ENCODE data around the gene ANGPTL5.

DNA sequence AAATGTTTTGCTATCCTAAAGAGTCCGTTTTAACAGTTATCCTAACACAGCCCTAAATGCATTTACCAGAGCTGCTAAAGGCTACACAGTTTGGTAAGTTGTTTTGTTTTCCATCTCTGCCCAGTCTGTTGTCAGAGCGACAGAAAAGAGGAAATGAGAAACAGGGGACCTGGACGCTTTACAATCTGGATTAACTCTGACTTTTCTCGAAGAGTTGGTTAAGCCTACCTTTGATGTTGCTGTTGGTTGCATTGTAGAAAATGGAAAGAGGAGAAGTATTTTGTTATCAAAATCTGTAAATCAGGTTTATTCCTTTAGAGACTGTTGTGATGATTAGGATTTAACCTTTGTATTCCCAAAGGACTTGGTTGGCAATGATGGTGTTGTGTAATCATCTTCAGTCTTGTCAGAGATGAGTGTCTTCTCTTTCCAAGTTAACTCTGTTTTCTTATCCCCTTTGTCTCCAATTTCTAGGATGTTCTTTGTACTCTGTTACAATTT, 481 bp downstream of the ANGPTL5 start:
- TF ChIP-seq POLR2A (IDR thresholded peaks at IDR 0.05; ENCODE audit: low read length) (no peak), GATA1 (IDR thresholded peaks at IDR 0.05; ENCODE audit: low read depth, low read length) (no peak)

All from erythroblast (primary cell).